ENCODE results near the gene EPS15.
"Not testable (repeated sequence)": the region's sequence is repeated elsewhere in the genome, so short reads cannot be mapped to it uniquely, and the experiment has no call there.

The EPS15 gene

GRCh38 chr1:51439895-51440294 is 79.2 kb downstream of the EPS15 start:
- Histone ChIP-seq H3K9ac (ENCODE audit: low read length) (no peak overlapping the region), H3F3A (ENCODE audit: insufficient read depth, low read length) (no peaks in the 10 kb centered on the region), H2AFZ (ENCODE audit: low read length) (no peak overlapping the region), H3K9me2 (ENCODE audit: low read depth, low read length) (no peaks in the 10 kb centered on the region), H3K4me2 (ENCODE audit: low read length) (no peak overlapping the region), H3K36me3 (ENCODE audit: insufficient read depth, low read length) (peaks cover 73% of the 10 kb centered on the region; the same call in 1 of the 2 replicates), H3K27ac (ENCODE audit: low read depth, low read length, poor library complexity, severe bottlenecking) (no peak overlapping the region), H3K27me3 (ENCODE audit: insufficient read depth, low read length) (no peaks in the 10 kb centered on the region), H3K79me2 (ENCODE audit: insufficient read depth, low read length) (no peaks in the 10 kb centered on the region; the same call in 1 of the 2 replicates), H3K9me3 (ENCODE audit: low read length) (no peaks in the 10 kb centered on the region), H3K4me3 (ENCODE audit: low read depth, low read length, poor library complexity, severe bottlenecking) (no peak overlapping the region), H3K4me1 (ENCODE audit: insufficient read depth, low read length, severe bottlenecking) (peaks cover 8% of the 10 kb centered on the region), H4K20me1 (ENCODE audit: insufficient read depth, low read length) (no peaks in the 10 kb centered on the region)
- TF ChIP-seq EZH2 (IDR thresholded peaks at IDR 0.05; ENCODE audit: borderline replicate concordance, low read length) = no peak
- TF ChIP-seq, protein P1, sequence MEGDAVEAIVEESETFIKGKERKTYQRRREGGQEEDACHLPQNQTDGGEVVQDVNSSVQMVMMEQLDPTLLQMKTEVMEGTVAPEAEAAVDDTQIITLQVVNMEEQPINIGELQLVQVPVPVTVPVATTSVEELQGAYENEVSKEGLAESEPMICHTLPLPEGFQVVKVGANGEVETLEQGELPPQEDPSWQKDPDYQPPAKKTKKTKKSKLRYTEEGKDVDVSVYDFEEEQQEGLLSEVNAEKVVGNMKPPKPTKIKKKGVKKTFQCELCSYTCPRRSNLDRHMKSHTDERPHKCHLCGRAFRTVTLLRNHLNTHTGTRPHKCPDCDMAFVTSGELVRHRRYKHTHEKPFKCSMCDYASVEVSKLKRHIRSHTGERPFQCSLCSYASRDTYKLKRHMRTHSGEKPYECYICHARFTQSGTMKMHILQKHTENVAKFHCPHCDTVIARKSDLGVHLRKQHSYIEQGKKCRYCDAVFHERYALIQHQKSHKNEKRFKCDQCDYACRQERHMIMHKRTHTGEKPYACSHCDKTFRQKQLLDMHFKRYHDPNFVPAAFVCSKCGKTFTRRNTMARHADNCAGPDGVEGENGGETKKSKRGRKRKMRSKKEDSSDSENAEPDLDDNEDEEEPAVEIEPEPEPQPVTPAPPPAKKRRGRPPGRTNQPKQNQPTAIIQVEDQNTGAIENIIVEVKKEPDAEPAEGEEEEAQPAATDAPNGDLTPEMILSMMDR (IDR thresholded peaks at IDR 0.05; ENCODE audit: low read length) = no peak

- H3K4me1 ChIP-seq (ENCODE audit: insufficient read depth, low read length, severe bottlenecking) = peaks cover 15% of the 10 kb centered on the region
- no peaks in the 10 kb centered on the region for H3K9me3 ChIP-seq (ENCODE audit: low read length)
- no peak overlapping the region for H3K27ac ChIP-seq (ENCODE audit: low read depth, low read length, poor library complexity, severe bottlenecking)
Observed at GRCh38 chr1:51439053-51439452, 80.0 kb downstream of the EPS15 start.

GRCh38 chr1:51437391-51437790 is 81.7 kb downstream of the EPS15 start:
- H4K20me1 ChIP-seq (ENCODE audit: insufficient read depth, low read length); H3K27ac ChIP-seq (ENCODE audit: low read depth, low read length, poor library complexity, severe bottlenecking); H2AFZ ChIP-seq (ENCODE audit: low read length); H3K4me3 ChIP-seq (ENCODE audit: low read depth, low read length, poor library complexity, severe bottlenecking); H3K79me2 ChIP-seq (ENCODE audit: insufficient read depth, low read length); H3K9me2 ChIP-seq (ENCODE audit: low read depth, low read length); H3K9ac ChIP-seq (ENCODE audit: low read length); H3K4me2 ChIP-seq (ENCODE audit: low read length); H3K9me3 ChIP-seq (ENCODE audit: low read length); H3K27me3 ChIP-seq (ENCODE audit: insufficient read depth, low read length); H3F3A ChIP-seq (ENCODE audit: insufficient read depth, low read length): not testable (repeated sequence)
- Histone ChIP-seq H3K4me1 (ENCODE audit: insufficient read depth, low read length, severe bottlenecking) (peaks cover 12% of the 10 kb centered on the region), H3K36me3 (ENCODE audit: insufficient read depth, low read length) (peaks cover 73% of the 10 kb centered on the region; the same call in 1 of the 2 replicates)

More at GRCh38 chr1:51439053-51439452, 80.0 kb downstream of the EPS15 start:
- H3K9ac ChIP-seq (ENCODE audit: low read length) = no peak overlapping the region
- peaks cover 73% of the 10 kb centered on the region; the same call in 1 of the 2 replicates for H3K36me3 ChIP-seq (ENCODE audit: insufficient read depth, low read length)
- H3K79me2 ChIP-seq (ENCODE audit: insufficient read depth, low read length) = no peaks in the 10 kb centered on the region; the same call in 1 of the 2 replicates
- H4K20me1 ChIP-seq (ENCODE audit: insufficient read depth, low read length) = no peaks in the 10 kb centered on the region
- H3K9me2 ChIP-seq (ENCODE audit: low read depth, low read length) = no peaks in the 10 kb centered on the region
- H3K27me3 ChIP-seq (ENCODE audit: insufficient read depth, low read length) = no peaks in the 10 kb centered on the region
- TF ChIP-seq EZH2 (IDR thresholded peaks at IDR 0.05; ENCODE audit: borderline replicate concordance, low read length) = no peak
- TF ChIP-seq, protein P1 (IDR thresholded peaks at IDR 0.05; ENCODE audit: low read length) = no peak
- no peak overlapping the region for H3K4me3 ChIP-seq (ENCODE audit: low read depth, low read length, poor library complexity, severe bottlenecking)
- no peaks in the 10 kb centered on the region for H3F3A ChIP-seq (ENCODE audit: insufficient read depth, low read length)
- H2AFZ ChIP-seq (ENCODE audit: low read length) = no peak overlapping the region
- H3K4me2 ChIP-seq (ENCODE audit: low read length) = no peak overlapping the region

- Histone ChIP-seq H3K9ac (ENCODE audit: low read length) (no peak overlapping the region), H3K27ac (ENCODE audit: low read depth, low read length, poor library complexity, severe bottlenecking) (no peak overlapping the region)
Observed at GRCh38 chr1:51435878-51436277, 83.2 kb downstream of the EPS15 start.

More at GRCh38 chr1:51435878-51436277, 83.2 kb downstream of the EPS15 start:
- H3K36me3 ChIP-seq (ENCODE audit: insufficient read depth, low read length) = peaks cover 66% of the 10 kb centered on the region; the same call in 1 of the 2 replicates
- H3K9me2 ChIP-seq (ENCODE audit: low read depth, low read length) = no peaks in the 10 kb centered on the region
- H3K79me2 ChIP-seq (ENCODE audit: insufficient read depth, low read length) = no peaks in the 10 kb centered on the region
- peaks cover 12% of the 10 kb centered on the region for H3K4me1 ChIP-seq (ENCODE audit: insufficient read depth, low read length, severe bottlenecking)
- no peaks in the 10 kb centered on the region for H3K9me3 ChIP-seq (ENCODE audit: low read length)
- H3K4me2 ChIP-seq (ENCODE audit: low read length) = no peak overlapping the region
- TF ChIP-seq EZH2 (IDR thresholded peaks at IDR 0.05; ENCODE audit: borderline replicate concordance, low read length) = no peak
- TF ChIP-seq, protein P1 (IDR thresholded peaks at IDR 0.05; ENCODE audit: low read length) = no peak
- H3F3A ChIP-seq (ENCODE audit: insufficient read depth, low read length) = no peaks in the 10 kb centered on the region
- H2AFZ ChIP-seq (ENCODE audit: low read length) = no peak overlapping the region
- no peaks in the 10 kb centered on the region for H4K20me1 ChIP-seq (ENCODE audit: insufficient read depth, low read length)
- no peaks in the 10 kb centered on the region for H3K27me3 ChIP-seq (ENCODE audit: insufficient read depth, low read length)
- no peak overlapping the region for H3K4me3 ChIP-seq (ENCODE audit: low read depth, low read length, poor library complexity, severe bottlenecking)
